C4-2B (cell line): ENCODE data around the gene PLAAT1.

Experiments used
- H3K27ac ChIP-seq: fragments of 450-650 bp; 2 replicates; pipeline ENCODE4 v1.5.1; 2017
- CTCF ChIP-seq: fragments of 450-650 bp; conservative IDR thresholded peaks from 2 replicates; pipeline ENCODE4 v1.5.1; 2017; ENCODE audit warnings: mild to moderate bottlenecking
- ZFX ChIP-seq: fragments of 450-650 bp; IDR thresholded peaks from 2 replicates; pipeline ENCODE4 v1.6.1; 2017

The PLAAT1 gene

GRCh38 chr3:193295985-193296384, 55.0 kb downstream of the PLAAT1 start:
- TF ChIP-seq CTCF (no peak), ZFX (no peak)
- no peak overlapping the region for H3K27ac ChIP-seq

GRCh38 chr3:193297421-193297820, 56.4 kb downstream of the PLAAT1 start:
- H3K27ac ChIP-seq: no peak overlapping the region
- TF ChIP-seq ZFX: no peak

GRCh38 chr3:193301433-193301832, 60.4 kb downstream of the PLAAT1 start:
- H3K27ac ChIP-seq: no peak overlapping the region
- TF ChIP-seq ZFX (no peak), CTCF (no peak)

- TF ChIP-seq ZFX (no peak), CTCF (no peak)
- no peak overlapping the region for H3K27ac ChIP-seq
Measured at GRCh38 chr3:193305356-193305755, 64.3 kb downstream of the PLAAT1 start.

- no peak for TF ChIP-seq ZFX
- TF ChIP-seq CTCF: no peak
- no peak overlapping the region for H3K27ac ChIP-seq
Measured at GRCh38 chr3:193310914-193311723, 70.1 kb downstream of the PLAAT1 start.

- no peak overlapping the region for H3K27ac ChIP-seq
- no peak for TF ChIP-seq CTCF
- no peak for TF ChIP-seq ZFX
Measured at GRCh38 chr3:193313061-193313958, 72.3 kb downstream of the PLAAT1 start.

GRCh38 chr3:193314161-193314560, 73.1 kb downstream of the PLAAT1 start:
- H3K27ac ChIP-seq: no peak overlapping the region

More at GRCh38 chr3:193314161-193314560, 73.1 kb downstream of the PLAAT1 start:
- TF ChIP-seq ZFX (no peak), CTCF (peak; percentile 49)
